Measurements from ENCODE around the gene SYT8. TPM values are rescaled to one million over a fixed set of nuclear protein-coding genes. Genes with fewer than 3 reads are reported as not detected.

The SYT8 gene
- polyA plus RNA-seq, 1 of the 3 experiments (the other 2 are of a cell fraction): not detected

GRCh38 chr11:1878137-1879031 lies 43.6 kb downstream of the SYT8 start:
- Histone ChIP-seq H3K36me3 (replicated peaks in 1 of 2; ENCODE audit: control insufficient read depth in 1 of 2, insufficient read depth in 2 of 2, low read length in 1 of 2) (no peaks in the 10 kb centered on the region), H3K9me2 (no peaks in the 10 kb centered on the region), H3K27me3 (ENCODE audit: insufficient read depth) (no peaks in the 10 kb centered on the region), H3K79me2 (ENCODE audit: insufficient read depth) (no peaks in the 10 kb centered on the region), H3K9me3 (no peaks in the 10 kb centered on the region), H3K9ac (no peak overlapping the region), H3F3A (replicated peaks; ENCODE audit: insufficient read depth) (no peaks in the 10 kb centered on the region), H3K4me2 (no peak overlapping the region), H3K27ac (ENCODE audit: low read depth in 2 of 2, low read length in 1 of 2) (peak overlapping the region in 1 of 2 experiments; percentile 79; a peak in 1 of 4 replicates), H2AFZ (ENCODE audit: low read depth) (no peak overlapping the region), H3K4me1 (ENCODE audit: control insufficient read depth in 1 of 2, insufficient read depth in 2 of 2, low read depth in 1 of 2, low read length in 1 of 2) (peaks cover 0 to 49% of the 10 kb centered on the region in 2 experiments; a peak in 2 of 4 replicates), H4K20me1 (ENCODE audit: insufficient read depth) (no peaks in the 10 kb centered on the region), H3K4me3 (ENCODE audit: low read depth in 2 of 2, low read length in 1 of 2) (no peak overlapping the region)
- ChIA-PET CTCF (interaction anchor here (0.6 to 5.2 kb wide), 15 partner anchors 31 to 542 kb away, joined by 3 to 49 read pairs (median 4); no protein-coding TSS in a partner anchor), POLR2A (interaction anchor here (1.0 to 1.2 kb wide), 2 partner anchors 77 to 119 kb away, joined by 4 to 5 read pairs; partner anchors contain the start of gene H19)
- 94% methylated on average over 17 of the region's 30 CpGs for WGBS (ENCODE audit: low lambda C conversion rate)
- peak; percentile 69 for DNase-seq
- no peak for TF ChIP-seq TAF1 (IDR thresholded peaks at IDR 0.05; ENCODE audit: borderline replicate concordance, low read depth, low read length)
- TF ChIP-seq IRF3 (IDR thresholded peaks at IDR 0.05; ENCODE audit: low read depth, low read length): no peak
- no peak for TF ChIP-seq TEAD4 (IDR thresholded peaks at IDR 0.05; ENCODE audit: borderline replicate concordance, insufficient read depth)
- no peak for TF ChIP-seq FOXM1 (IDR thresholded peaks at IDR 0.05; ENCODE audit: low read depth)
- TF ChIP-seq CHD2 (IDR thresholded peaks at IDR 0.05; ENCODE audit: low read length, partially characterized antibody): no peak

- no peaks in the 10 kb centered on the region for H3K27me3 ChIP-seq (ENCODE audit: insufficient read depth)
- no peaks in the 10 kb centered on the region for H3K79me2 ChIP-seq (ENCODE audit: insufficient read depth)
- no peak overlapping the region for H3K4me3 ChIP-seq (ENCODE audit: low read depth in 2 of 2, low read length in 1 of 2)
- no peaks in the 10 kb centered on the region for H3F3A ChIP-seq (replicated peaks; ENCODE audit: insufficient read depth)
- 80% methylated on average over 11 of the region's 13 CpGs for WGBS (ENCODE audit: low lambda C conversion rate)
- H3K4me2 ChIP-seq: no peak overlapping the region
- CTCF ChIA-PET: interaction anchor here (0.9 to 5.2 kb wide), 9 partner anchors 32 to 277 kb away, joined by 3 to 49 read pairs (median 4); no protein-coding TSS in a partner anchor
- H3K27ac ChIP-seq (ENCODE audit: low read depth in 2 of 2, low read length in 1 of 2): no peak overlapping the region; a peak in 1 of 4 replicates
- POLR2A ChIA-PET: interaction anchor here (1.2 kb wide), 1 partner anchor 118 kb away, joined by 4 read pairs; the partner anchor contains the start of gene H19
- H3K9me3 ChIP-seq: no peaks in the 10 kb centered on the region
- TF ChIP-seq CTCF (IDR thresholded peaks at IDR 0.05) (no peak), EZH2phosphoT487 (IDR thresholded peaks at IDR 0.05; ENCODE audit: borderline replicate concordance, low read depth) (no peak), RXRA (IDR thresholded peaks at IDR 0.05; ENCODE audit: borderline replicate concordance, low read depth) (no peak), USF2 (IDR thresholded peaks at IDR 0.05; ENCODE audit: borderline replicate concordance, low read depth, low read length) (no peak), GABPA (IDR thresholded peaks at IDR 0.05; ENCODE audit: low read depth) (no peak), NRF1 (IDR thresholded peaks at IDR 0.05; ENCODE audit: low read depth, low read length) (no peak), TAF1 (IDR thresholded peaks at IDR 0.05; ENCODE audit: borderline replicate concordance, low read depth, low read length) (no peak), FOXM1 (IDR thresholded peaks at IDR 0.05; ENCODE audit: low read depth) (no peak), GATA2 (CRISPR knock-in tag; IDR thresholded peaks at IDR 0.05) (no peak), FOXJ3 (CRISPR knock-in tag; IDR thresholded peaks at IDR 0.05) (no peak), RFX5 (IDR thresholded peaks at IDR 0.05; ENCODE audit: low read length) (no peak), NFIC (IDR thresholded peaks at IDR 0.05; ENCODE audit: borderline replicate concordance) (no peak), CHD2 (IDR thresholded peaks at IDR 0.05; ENCODE audit: low read length, partially characterized antibody) (no peak)
- no peaks in the 10 kb centered on the region for H4K20me1 ChIP-seq (ENCODE audit: insufficient read depth)
- peak; percentile 17 for DNase-seq
- H3K4me1 ChIP-seq (ENCODE audit: control insufficient read depth in 1 of 2, insufficient read depth in 2 of 2, low read depth in 1 of 2, low read length in 1 of 2): peaks cover 0 to 47% of the 10 kb centered on the region in 2 experiments; a peak in 2 of 4 replicates
- no peak overlapping the region for H2AFZ ChIP-seq (ENCODE audit: low read depth)
- no peak overlapping the region for H3K9ac ChIP-seq
- no peaks in the 10 kb centered on the region for H3K9me2 ChIP-seq
- no peaks in the 10 kb centered on the region for H3K36me3 ChIP-seq (replicated peaks in 1 of 2; ENCODE audit: control insufficient read depth in 1 of 2, insufficient read depth in 2 of 2, low read length in 1 of 2)
Observed at GRCh38 chr11:1879342-1879940, 44.7 kb downstream of the SYT8 start.
